AG04450 (cell line): ENCODE measurements around the gene PRKD3. TPM values are rescaled to one million over a fixed set of nuclear protein-coding genes. Genes with fewer than 3 reads are reported as not detected.

ENCODE experiments used
- CTCF ChIA-PET: fragments of 300-600, 350-600 bp; formaldehyde crosslinking; extraction: SDS; loops from one replicate; lab custom pipeline; 2022; ENCODE audit warnings: antibody characterized with exemption, inconsistent platforms; lab: Charles Lee
- POLR2A ChIA-PET: fragments of 350-600 bp; formaldehyde crosslinking; extraction: SDS; loops from one replicate; lab custom pipeline; 2021; ENCODE audit warnings: antibody characterized with exemption, inconsistent platforms; lab: Yijun Ruan, JAX
- DNase-seq: peaks from one replicate; pipeline ENCODE4 v3.0.0-alpha.2; 2011; ENCODE audit warnings: low read depth, low spot score
- H3K27ac ChIP-seq: one replicate; pipeline ENCODE4 v1.5.1; 2012; ENCODE audit warnings: low read depth, low read length, control low read depth
- H3K27me3 ChIP-seq: one replicate; pipeline ENCODE4 v1.6.0; 2012; ENCODE audit warnings: low read length; ENCODE audit not compliant: control insufficient read depth, insufficient read depth
- H3K4me3 ChIP-seq: 2 replicates; pipeline ENCODE4 v1.5.1; 2011; ENCODE audit warnings: mild to moderate bottlenecking, low read depth, low read length, control low read depth
- H3K9me3 ChIP-seq: 2 replicates; pipeline ENCODE4 v1.5.1; 2012; ENCODE audit warnings: low read length; ENCODE audit not compliant: control insufficient read depth, insufficient read depth
- CTCF ChIP-seq: IDR thresholded peaks from 2 replicates; pipeline ENCODE4 v1.5.1; 2011; ENCODE audit warnings: low read depth, low read length, control low read depth, inconsistent platforms
- polyA plus RNA-seq: library from polyadenylated mRNA; depleted of rRNA; stranded (reverse); fragments of >200 nt; gene quantifications from 2 replicates; pipeline ENCODE4 v1.2.3, GENCODE V29; 2011

The PRKD3 gene
- polyA plus RNA-seq, 1 experiment = 49.5 TPM

- H3K4me3 ChIP-seq = peak within 1 kb of the TSS; percentile 62
- CTCF ChIA-PET = interaction anchor here (0.7 kb wide), 1 partner anchor 1127 kb away, joined by 7 read pairs; no protein-coding TSS in a partner anchor
- no peaks in the 10 kb centered on the region; the same call in 1 of the 2 replicates for H3K9me3 ChIP-seq
- H3K27me3 ChIP-seq = no peaks in the 10 kb centered on the region
- DNase-seq = no peak
- H3K27ac ChIP-seq = no peak within 1 kb of the TSS
- POLR2A ChIA-PET = no interaction called here
- no peak for TF ChIP-seq CTCF
These were observed 20.1 kb upstream of the PRKD3 start, which contains the start of gene QPCT for GRCh38 chr2:37344453-37345361. TSS of gene QPCT (plus strand) at chr2:37344630. CDS start at chr2:37344732, 102 bp downstream.

GRCh38 chr2:37343537-37344434 is 19.2 kb upstream of the PRKD3 start:
- POLR2A ChIA-PET = no interaction called here
- CTCF ChIA-PET = interaction anchor here (0.6 to 2.1 kb wide), 8 partner anchors 9 to 547 kb away, joined by 3 to 12 read pairs (median 4); no protein-coding TSS in a partner anchor
- no peaks in the 10 kb centered on the region for H3K27me3 ChIP-seq
- DNase-seq = no peak
- no peaks in the 10 kb centered on the region; the same call in 1 of the 2 replicates for H3K9me3 ChIP-seq
- H3K4me3 ChIP-seq = peak overlapping the region; percentile 62
- peak; percentile 57 for TF ChIP-seq CTCF
- no peak overlapping the region for H3K27ac ChIP-seq

- Histone ChIP-seq H3K9me3 (no peaks in the 10 kb centered on the region; the same call in 1 of the 2 replicates), H3K27ac (peak overlapping the region; percentile 25), H3K4me3 (no peak overlapping the region), H3K27me3 (no peaks in the 10 kb centered on the region)
- TF ChIP-seq CTCF = no peak
- POLR2A ChIA-PET = interaction anchor here (0.6 kb wide), 1 partner anchor 14 kb away, joined by 4 read pairs; no protein-coding TSS in a partner anchor
- CTCF ChIA-PET = interaction anchor here (0.6 to 2.1 kb wide), 9 partner anchors 8 to 548 kb away, joined by 3 to 12 read pairs (median 4); no protein-coding TSS in a partner anchor
- DNase-seq = no peak
These were observed 18.1 kb upstream of the PRKD3 start for GRCh38 chr2:37342591-37343220.

GRCh38 chr2:37340637-37341036 is 16.0 kb upstream of the PRKD3 start:
- Histone ChIP-seq H3K27ac (no peak overlapping the region), H3K27me3 (no peaks in the 10 kb centered on the region), H3K9me3 (no peaks in the 10 kb centered on the region; the same call in 1 of the 2 replicates), H3K4me3 (no peak overlapping the region)
- ChIA-PET CTCF (interaction anchor here (0.5 to 0.6 kb wide), 2 partner anchors 37 to 73 kb away, joined by 3 to 6 read pairs; no protein-coding TSS in a partner anchor), POLR2A (no interaction called here)
- DNase-seq = no peak
- no peak for TF ChIP-seq CTCF
